ENCODE results near the gene CRADD.

- no peak for TF ChIP-seq CTCF (conservative IDR thresholded peaks at IDR 0.05 in 1 of 2, IDR thresholded peaks at IDR 0.05 in 1 of 2; ENCODE audit: extremely low read depth in 1 of 2, insufficient read depth in 1 of 2, low read depth in 1 of 2, low read length in 2 of 2)
- no peak for TF ChIP-seq EZH2 (IDR thresholded peaks at IDR 0.05; ENCODE audit: borderline replicate concordance, low read length)
Measured at GRCh38 chr12:93793983-93794382, 116.8 kb downstream of the CRADD start.

All from mammary epithelial cell (primary cell).